Trophoblast cell (in vitro differentiated cells and primary cell): ENCODE results near the gene UFM1.

ENCODE experiments used
- DNase-seq, 2 donors: peaks; one replicate each; pipeline ENCODE4 v3.0.0-alpha.2; 2016
- H2AFZ ChIP-seq: 2 replicates; pipeline ENCODE4 v1.6.1; 2013; ENCODE audit warnings: low read length, moderate library complexity, mild to moderate bottlenecking; ENCODE audit not compliant: insufficient read depth, poor library complexity
- H2AK5ac ChIP-seq: 2 replicates; pipeline ENCODE4 v1.6.1; 2013; ENCODE audit warnings: mild to moderate bottlenecking, low read length
- H2BK120ac ChIP-seq: 2 replicates; pipeline ENCODE4 v1.6.1; 2013; ENCODE audit warnings: low read length, mild to moderate bottlenecking, moderate library complexity; ENCODE audit not compliant: insufficient read depth, poor library complexity
- H2BK12ac ChIP-seq: 2 replicates; pipeline ENCODE4 v1.6.1; 2013; ENCODE audit warnings: mild to moderate bottlenecking, low read length, moderate library complexity
- H2BK5ac ChIP-seq: 2 replicates; pipeline ENCODE4 v1.6.1; 2013; ENCODE audit warnings: low read length, low read depth, moderate library complexity, mild to moderate bottlenecking; ENCODE audit not compliant: poor library complexity
- H3K14ac ChIP-seq: 2 replicates; pipeline ENCODE4 v1.6.1; 2013; ENCODE audit warnings: mild to moderate bottlenecking, low read length
- H3K18ac ChIP-seq: 2 replicates; pipeline ENCODE4 v1.6.1; 2013; ENCODE audit warnings: mild to moderate bottlenecking, low read length
- H3K23ac ChIP-seq: 2 replicates; pipeline ENCODE4 v1.6.1; 2013; ENCODE audit warnings: low read length
- H3K27ac ChIP-seq: 2 replicates; pipeline ENCODE4 v1.5.1; 2013; ENCODE audit warnings: low read depth, mild to moderate bottlenecking, inconsistent platforms, low read length, moderate library complexity
- H3K27me3 ChIP-seq: 2 replicates; pipeline ENCODE4 v1.6.1; 2013; ENCODE audit warnings: inconsistent platforms, mild to moderate bottlenecking, low read length, moderate library complexity; ENCODE audit not compliant: insufficient read depth
- H3K36me3 ChIP-seq, 2 experiments: 1 replicate in 1 of 2; 2 replicates in 1 of 2; pipeline ENCODE4 v1.6.1; 2013; ENCODE audit warnings: low read length in 2 of 2, mild to moderate bottlenecking in 2 of 2, moderate library complexity in 1 of 2; ENCODE audit not compliant: insufficient read depth in 2 of 2, control insufficient read depth in 1 of 2
- H3K4ac ChIP-seq: 2 replicates; pipeline ENCODE4 v1.6.1; 2013; ENCODE audit warnings: low read depth, mild to moderate bottlenecking, low read length, moderate library complexity
- H3K4me1 ChIP-seq, 2 experiments: 1 replicate in 1 of 2; 2 replicates in 1 of 2; pipeline ENCODE4 v1.6.1; 2013; ENCODE audit warnings: low read length in 2 of 2, mild to moderate bottlenecking in 2 of 2, moderate library complexity in 1 of 2; ENCODE audit not compliant: insufficient read depth in 2 of 2, control insufficient read depth in 1 of 2
- H3K4me2 ChIP-seq: 2 replicates; pipeline ENCODE4 v1.6.1; 2013; ENCODE audit warnings: inconsistent platforms, mild to moderate bottlenecking, low read length, moderate library complexity
- H3K4me3 ChIP-seq: 2 replicates; pipeline ENCODE4 v1.5.1; 2013; ENCODE audit warnings: mild to moderate bottlenecking, low read depth, low read length, inconsistent platforms
- H3K79me1 ChIP-seq: one replicate; pipeline ENCODE4 v1.6.1; 2013; ENCODE audit warnings: low read length
- H3K79me2 ChIP-seq: 2 replicates; pipeline ENCODE4 v1.6.1; 2013; ENCODE audit warnings: low read length, mild to moderate bottlenecking; ENCODE audit not compliant: control insufficient read depth, insufficient read depth, poor library complexity
- H3K9ac ChIP-seq: 2 replicates; pipeline ENCODE4 v1.6.1; 2013; ENCODE audit warnings: mild to moderate bottlenecking, low read length
- H3K9me3 ChIP-seq: 2 replicates; pipeline ENCODE4 v1.6.1; 2013; ENCODE audit warnings: low read depth, mild to moderate bottlenecking, control low read depth, inconsistent platforms, low read length; ENCODE audit not compliant: insufficient read depth
- H4K12ac ChIP-seq: 2 replicates; pipeline ENCODE4 v1.6.1; 2013; ENCODE audit warnings: low read depth, mild to moderate bottlenecking, low read length, moderate library complexity
- H4K8ac ChIP-seq: 2 replicates; pipeline ENCODE4 v1.6.1; 2013; ENCODE audit warnings: low read depth, mild to moderate bottlenecking, low read length, moderate library complexity
- H4K91ac ChIP-seq: one replicate; pipeline ENCODE4 v1.6.1; 2013; ENCODE audit warnings: low read depth, mild to moderate bottlenecking, low read length, moderate library complexity
- WGBS: extraction: QIAGEN DNeasy Blood & Tissue Kit; methylation state at CpG from one replicate; pipeline ENCODE4 v1.1.7; 2013; ENCODE audit warnings: missing lambda C conversion rate; ENCODE audit not compliant: insufficient read length, insufficient coverage; ENCODE audit errors: extremely low coverage; 5-methylcytosine and 5-hydroxymethylcytosine counted together

The UFM1 gene

GRCh38 chr13:38355595-38356119 lies 6.0 kb downstream of the UFM1 start:
- no CpG with 5 or more reads among the region's 3 CpGs for WGBS

GRCh38 chr13:38358684-38359083 lies 9.0 kb downstream of the UFM1 start:
- no peak for DNase-seq
- Histone ChIP-seq H3K23ac (no peak overlapping the region), H3K36me3 (peaks cover under 1 to 8% of the 10 kb centered on the region in 2 experiments), H2BK5ac (no peak overlapping the region), H3K4me3 (no peak overlapping the region), H3K27me3 (no peaks in the 10 kb centered on the region), H3K18ac (no peak overlapping the region), H3K27ac (no peak overlapping the region), H3K79me2 (no peaks in the 10 kb centered on the region), H2AK5ac (no peak overlapping the region), H4K12ac (no peak overlapping the region), H3K79me1 (no peaks in the 10 kb centered on the region), H3K9ac (no peak overlapping the region), H3K4me2 (no peak overlapping the region), H3K14ac (no peak overlapping the region), H3K4ac (no peak overlapping the region), H4K91ac (no peak overlapping the region), H3K4me1 (no peaks in the 10 kb centered on the region), H2BK120ac (no peak overlapping the region), H2BK12ac (no peak overlapping the region), H2AFZ (no peak overlapping the region), H4K8ac (no peak overlapping the region), H3K9me3 (no peaks in the 10 kb centered on the region)
- no CpG with 5 or more reads among the region's 4 CpGs for WGBS

More at GRCh38 chr13:38355595-38356119, 6.0 kb downstream of the UFM1 start:
- no peak overlapping the region for H3K4me3 ChIP-seq
- H3K9me3 ChIP-seq: no peaks in the 10 kb centered on the region
- H3K79me1 ChIP-seq: no peaks in the 10 kb centered on the region
- H3K14ac ChIP-seq: no peak overlapping the region
- H3K23ac ChIP-seq: no peak overlapping the region
- H2BK12ac ChIP-seq: no peak overlapping the region
- H3K4ac ChIP-seq: no peak overlapping the region
- H3K27ac ChIP-seq: no peak overlapping the region
- H2BK120ac ChIP-seq: no peak overlapping the region
- H2AFZ ChIP-seq: no peak overlapping the region
- no peak overlapping the region for H4K8ac ChIP-seq
- H3K79me2 ChIP-seq: no peaks in the 10 kb centered on the region
- H2AK5ac ChIP-seq: no peak overlapping the region
- H3K27me3 ChIP-seq: no peaks in the 10 kb centered on the region
- H3K4me1 ChIP-seq: no peaks in the 10 kb centered on the region
- H3K9ac ChIP-seq: no peak overlapping the region
- H3K4me2 ChIP-seq: no peak overlapping the region
- no peak overlapping the region for H2BK5ac ChIP-seq
- H3K18ac ChIP-seq: no peak overlapping the region
- H4K12ac ChIP-seq: no peak overlapping the region
- peaks cover 0 to 4% of the 10 kb centered on the region in 2 experiments for H3K36me3 ChIP-seq
- H4K91ac ChIP-seq: no peak overlapping the region
- no peak for DNase-seq

GRCh38 chr13:38361542-38362262 lies 12.1 kb downstream of the UFM1 start:
- no peak overlapping the region for H4K12ac ChIP-seq

GRCh38 chr13:38363219-38363618 lies 13.6 kb downstream of the UFM1 start:
- Histone ChIP-seq H3K4ac (no peak overlapping the region), H4K12ac (no peak overlapping the region)
- DNase-seq: peak; percentile 11 to 52

More at GRCh38 chr13:38361542-38362262, 12.1 kb downstream of the UFM1 start:
- H3K79me2 ChIP-seq: no peaks in the 10 kb centered on the region
- no peak overlapping the region for H2BK120ac ChIP-seq
- no peaks in the 10 kb centered on the region for H3K9me3 ChIP-seq
- H4K91ac ChIP-seq: no peak overlapping the region
- H2AK5ac ChIP-seq: no peak overlapping the region
- H3K18ac ChIP-seq: no peak overlapping the region
- no peak overlapping the region for H3K4ac ChIP-seq
- H2BK12ac ChIP-seq: no peak overlapping the region
- no peak overlapping the region for H3K14ac ChIP-seq
- no peaks in the 10 kb centered on the region for H3K79me1 ChIP-seq
- H4K8ac ChIP-seq: no peak overlapping the region
- no peak overlapping the region for H3K4me2 ChIP-seq
- no peak overlapping the region for H2AFZ ChIP-seq
- no peak for DNase-seq
- H3K4me3 ChIP-seq: no peak overlapping the region
- H3K23ac ChIP-seq: no peak overlapping the region
- no peaks in the 10 kb centered on the region for H3K27me3 ChIP-seq
- peaks cover 1 to 6% of the 10 kb centered on the region in 2 experiments for H3K36me3 ChIP-seq
- H2BK5ac ChIP-seq: no peak overlapping the region
- WGBS: no CpG with 5 or more reads among the region's 4 CpGs
- no peaks in the 10 kb centered on the region for H3K4me1 ChIP-seq
- H3K9ac ChIP-seq: no peak overlapping the region
- no peak overlapping the region for H3K27ac ChIP-seq

More at GRCh38 chr13:38363219-38363618, 13.6 kb downstream of the UFM1 start:
- Histone ChIP-seq H3K79me2 (no peaks in the 10 kb centered on the region), H4K8ac (no peak overlapping the region), H2BK120ac (no peak overlapping the region), H3K36me3 (peaks cover 1 to 6% of the 10 kb centered on the region in 2 experiments), H3K79me1 (no peaks in the 10 kb centered on the region), H3K27me3 (no peaks in the 10 kb centered on the region), H3K4me2 (no peak overlapping the region), H3K23ac (no peak overlapping the region), H2AK5ac (no peak overlapping the region), H3K9ac (no peak overlapping the region), H2AFZ (no peak overlapping the region), H3K18ac (no peak overlapping the region), H3K14ac (no peak overlapping the region), H3K9me3 (no peaks in the 10 kb centered on the region), H2BK5ac (no peak overlapping the region), H3K4me3 (no peak overlapping the region), H2BK12ac (no peak overlapping the region), H3K27ac (no peak overlapping the region), H3K4me1 (no peaks in the 10 kb centered on the region), H4K91ac (no peak overlapping the region)
- WGBS: no CpG with 5 or more reads among the region's 2 CpGs
